Heart right ventricle (tissue), 16 donors: ENCODE results near the gene SSX2IP. TPM values are rescaled to one million over a fixed set of nuclear protein-coding genes. Genes with fewer than 3 reads are reported as not detected.

Experiments used
- ATAC-seq, 8 donors: fragments of 200-7000 bp; cut with Tn5 transposase; one replicate each; pipeline ENCODE4 v1.9.1; 2020; ENCODE audit warnings: mild to moderate bottlenecking in 8 of 8, moderate library complexity in 8 of 8, moderate number of reproducible peaks in 1 of 8
- DNase-seq, 2 donors: peaks; one replicate each; pipeline ENCODE4 v3.0.0-alpha.2; 2020
- H3K27ac ChIP-seq, 10 donors: fragments of 200-600 bp; sonication (generic) in 2 of 10; one replicate each; pipeline versions ENCODE4 v1.5.0 to v1.8.0; 2020 to 2022; ENCODE audit warnings: mild to moderate bottlenecking in 3 of 10
- H3K27me3 ChIP-seq, 7 donors: fragments of 200-600 bp; one replicate each; pipeline ENCODE4 v1.8.0; 2021 to 2022; ENCODE audit warnings: mild to moderate bottlenecking in 2 of 7
- H3K36me3 ChIP-seq, 9 donors: fragments of 200-600 bp; sonication (generic) in 1 of 9; one replicate each; pipeline versions ENCODE4 v1.5.0 to v1.8.0; 2020 to 2022; ENCODE audit warnings: mild to moderate bottlenecking in 2 of 9
- H3K4me1 ChIP-seq, 9 donors: fragments of 200-600 bp; sonication (generic) in 1 of 9; one replicate each; pipeline versions ENCODE4 v1.5.0 to v1.8.0; 2020 to 2022; ENCODE audit warnings: mild to moderate bottlenecking in 4 of 9
- H3K4me3 ChIP-seq, 10 donors: fragments of 200-600 bp; sonication (generic) in 2 of 10; one replicate each; pipeline versions ENCODE4 v1.5.0 to v1.8.0; 2020 to 2022; ENCODE audit warnings: mild to moderate bottlenecking in 7 of 10, moderate library complexity in 2 of 10
- H3K9me3 ChIP-seq, 11 donors: fragments of 200-600 bp in 10 of 11; sonication (generic) in 2 of 11; one replicate each; pipeline versions ENCODE4 v1.5.0 to v1.8.0; 2013 to 2022; ENCODE audit warnings: mild to moderate bottlenecking in 2 of 11, control low read depth in 1 of 11, moderate library complexity in 1 of 11
- WGBS, 2 donors: extraction: QIAGEN DNeasy Blood & Tissue Kit; methylation state at CpG; one replicate each; pipeline ENCODE4 v1.1.7; 2013; ENCODE audit warnings: inconsistent platforms in 1 of 2; 5-methylcytosine and 5-hydroxymethylcytosine counted together
- intact Hi-C, 10 donors: fragments of 100-400 bp; cut with DNase I; formaldehyde crosslinking; loops; one replicate each; pipeline versions ENCODE4 v1.11.1 to v1.14.2; 2022
- polyA plus RNA-seq, 2 donors: library from polyadenylated mRNA; stranded (reverse); fragments of 200-250 nt; gene quantifications; one replicate each; pipeline ENCODE4 v1.2.3, GENCODE V29; 2013
- total RNA-seq, 10 donors: library from RNA; stranded (reverse); fragmentation: NEBNext Ultra II Directional in 3 of 10; extraction: Animal tissue kit (Norgen Biotek cat#: 25700) in 3 of 10; gene quantifications; one replicate each; pipeline versions ENCODE4 v1.2.1 to v1.2.4, GENCODE V29; 2021 to 2023
- TF ChIP-seq, protein P1 (sequence below), 9 donors: fragments of 200-600 bp; sonication (generic) in 2 of 9; IDR thresholded peaks; one replicate each; pipeline versions ENCODE4 v1.5.0 to v1.8.0; 2021 to 2022; ENCODE audit warnings: antibody characterized with exemption in 9 of 9, mild to moderate bottlenecking in 5 of 9, moderate library complexity in 1 of 9
- donor health status: Arrhythmogenic right ventricular cardiomyopathy.
- donor health status: ischemic (EF 13 %, LVEDD 7.1; RV severe dilation, severe dysfunction).
- donor health status: healthy with polysubstance abuse.
- donor health status: DM: no; HTN: yes; CAD: no.
- donor health status: DM: no; HTN: no; CAD: no.
- donor health status: ischemic (EF 25% LVEDD 6.9; RV normal size, moderate dysfunction).
- donor health status: ischemic (EF 25% LVEDD 5.7; RV mildly dilated, moderate dysfunction).
- donor health status: healthy.
- donor health status: DM: yes; HTN: yes; CAD: no.
- donor health status: Ischemic cardiomyopathy.
- donor health status: ischemic (EF 35%, LVEDD 5.7; RV mildly dilated, moderate dysfunction).
- donor health status: nonischemic (EF 11% LVEDD 7.7; RV severe dilation, severe dysfunction).
- donor health status: DM: yes; HTN: yes; CAD: no.
- donor health status: PGD.
- donor health status: ischemic (EF 29% LVEDD 5.4; RV normal size, mild dysfunction).
- donor health status: nonischemic (EF 23%, LVEDD 6.1; RV moderate dilation, normal function).

SSX2IP gene
- total and polyA plus RNA-seq, 12 donors = 2.9 to 14.9 (median 11.0) TPM

- Histone ChIP-seq H3K4me1 (no peaks in the 10 kb centered on the region), H3K4me3 (no peak overlapping the region), H3K27me3 (no peaks in the 10 kb centered on the region), H3K27ac (no peak overlapping the region), H3K9me3 (no peaks in the 10 kb centered on the region), H3K36me3 (peaks cover 0 to 16% (median 0%) of the 10 kb centered on the region in 9 donors)
- WGBS, 2 donors = 81 to 88% methylated on average over 2 of the region's 2 CpGs
- DNase-seq (no peak), ATAC-seq (no peak)
- intact Hi-C loops = no loop called here
- TF ChIP-seq, protein P1, sequence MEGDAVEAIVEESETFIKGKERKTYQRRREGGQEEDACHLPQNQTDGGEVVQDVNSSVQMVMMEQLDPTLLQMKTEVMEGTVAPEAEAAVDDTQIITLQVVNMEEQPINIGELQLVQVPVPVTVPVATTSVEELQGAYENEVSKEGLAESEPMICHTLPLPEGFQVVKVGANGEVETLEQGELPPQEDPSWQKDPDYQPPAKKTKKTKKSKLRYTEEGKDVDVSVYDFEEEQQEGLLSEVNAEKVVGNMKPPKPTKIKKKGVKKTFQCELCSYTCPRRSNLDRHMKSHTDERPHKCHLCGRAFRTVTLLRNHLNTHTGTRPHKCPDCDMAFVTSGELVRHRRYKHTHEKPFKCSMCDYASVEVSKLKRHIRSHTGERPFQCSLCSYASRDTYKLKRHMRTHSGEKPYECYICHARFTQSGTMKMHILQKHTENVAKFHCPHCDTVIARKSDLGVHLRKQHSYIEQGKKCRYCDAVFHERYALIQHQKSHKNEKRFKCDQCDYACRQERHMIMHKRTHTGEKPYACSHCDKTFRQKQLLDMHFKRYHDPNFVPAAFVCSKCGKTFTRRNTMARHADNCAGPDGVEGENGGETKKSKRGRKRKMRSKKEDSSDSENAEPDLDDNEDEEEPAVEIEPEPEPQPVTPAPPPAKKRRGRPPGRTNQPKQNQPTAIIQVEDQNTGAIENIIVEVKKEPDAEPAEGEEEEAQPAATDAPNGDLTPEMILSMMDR (IDR thresholded peaks at IDR 0.05) = no peak
These were observed 16.2 kb downstream of the SSX2IP start for GRCh38 chr1:84674021-84674420.

GRCh38 chr1:84672080-84672854 lies 18.0 kb downstream of the SSX2IP start:
- intact Hi-C loops = no loop called here
- no peak overlapping the region for H3K27ac ChIP-seq
- H3K4me3 ChIP-seq = no peak overlapping the region
- H3K36me3 ChIP-seq = peaks cover 0 to 16% (median 0%) of the 10 kb centered on the region in 9 donors
- 82 to 83% methylated on average over 3 of the region's 3 CpGs for WGBS, 2 donors
- no peaks in the 10 kb centered on the region for H3K9me3 ChIP-seq
- TF ChIP-seq, protein P1 (IDR thresholded peaks at IDR 0.05) = no peak
- ATAC-seq = no peak
- no peaks in the 10 kb centered on the region for H3K27me3 ChIP-seq
- no peak for DNase-seq
- no peaks in the 10 kb centered on the region for H3K4me1 ChIP-seq

GRCh38 chr1:84669831-84670230 lies 20.4 kb downstream of the SSX2IP start:
- no peaks in the 10 kb centered on the region for H3K9me3 ChIP-seq
- H3K4me1 ChIP-seq = no peaks in the 10 kb centered on the region
- ATAC-seq (no peak), DNase-seq (no peak)
- WGBS, 2 donors = 95 to 96% methylated on average over 2 of the region's 2 CpGs
- no peak overlapping the region for H3K4me3 ChIP-seq
- H3K27ac ChIP-seq = no peak overlapping the region
- H3K36me3 ChIP-seq = peaks cover 0 to 16% (median 0%) of the 10 kb centered on the region in 9 donors
- no peaks in the 10 kb centered on the region for H3K27me3 ChIP-seq
- TF ChIP-seq, protein P1 (IDR thresholded peaks at IDR 0.05) = no peak
- intact Hi-C loops = loop anchor here in 1 of 10 donors (10.0 kb wide), 1 partner anchor 85 kb away; no protein-coding TSS in a partner anchor

GRCh38 chr1:84668185-84668584 lies 22.1 kb downstream of the SSX2IP start:
- peaks cover 0 to 23% (median 0%) of the 10 kb centered on the region in 9 donors for H3K36me3 ChIP-seq
- ATAC-seq (no peak), DNase-seq (no peak)
- no peaks in the 10 kb centered on the region for H3K4me1 ChIP-seq
- intact Hi-C loops = loop anchor here in 1 of 10 donors (10.0 kb wide), 1 partner anchor 87 kb away; no protein-coding TSS in a partner anchor
- TF ChIP-seq, protein P1 (IDR thresholded peaks at IDR 0.05) = peak in 4 of 9 donors; percentile 21 to 34 (median 28)
- H3K4me3 ChIP-seq = no peak overlapping the region
- WGBS, 2 donors = 96 to 100% methylated on average over 1 of the region's 1 CpG
- H3K9me3 ChIP-seq = no peaks in the 10 kb centered on the region
- H3K27ac ChIP-seq = no peak overlapping the region
- no peaks in the 10 kb centered on the region for H3K27me3 ChIP-seq
